ENCODE data around the gene FHL2. TPM values are rescaled to one million over a fixed set of nuclear protein-coding genes. Genes with fewer than 3 reads are reported as not detected.
"Not testable (repeated sequence)": the region's sequence is repeated elsewhere in the genome, so short reads cannot be mapped to it uniquely, and the experiment has no call there.

Gene FHL2
- polyA plus RNA-seq, 6 donors from 2014 or later = 0.05 to 0.39 (median 0.24) TPM; not detected in 2

GRCh38 chr2:105432044-105432399 lies 33.2 kb upstream of the FHL2 start:
- ATAC-seq (ENCODE audit: low read depth in 2 of 2) (no peak), DNase-seq (no peak)
- Mint-ChIP-seq H3K36me3 (no peaks in the 10 kb centered on the region), H3K27me3 (peaks cover 18 to 31% (median 24%) of the 10 kb centered on the region in 3 donors), H3K27ac (no peak overlapping the region), H3K9me3 (peaks cover 0 to 5% (median 2%) of the 10 kb centered on the region in 7 donors), H3K4me3 (no peak overlapping the region), H3K4me1 (no peaks in the 10 kb centered on the region)

- DNase-seq (no peak), ATAC-seq (ENCODE audit: low read depth in 2 of 2) (no peak)
- Mint-ChIP-seq H3K36me3 (no peaks in the 10 kb centered on the region), H3K27ac (no peak overlapping the region), H3K27me3 (peaks cover 23 to 37% (median 29%) of the 10 kb centered on the region in 3 donors), H3K9me3 (peaks cover 0 to 5% (median 2%) of the 10 kb centered on the region in 7 donors), H3K4me3 (no peak overlapping the region), H3K4me1 (no peaks in the 10 kb centered on the region)
These were observed 32.7 kb upstream of the FHL2 start for GRCh38 chr2:105431367-105432043.

GRCh38 chr2:105428387-105429018 lies 29.7 kb upstream of the FHL2 start:
- no peak overlapping the region for H3K27ac Mint-ChIP-seq
- ATAC-seq (ENCODE audit: low read depth in 2 of 2) (no peak), DNase-seq (no peak)
- no peak overlapping the region for H3K4me3 Mint-ChIP-seq
- peaks cover 0 to 12% (median 5%) of the 10 kb centered on the region in 7 donors for H3K9me3 Mint-ChIP-seq
- H3K36me3 Mint-ChIP-seq = no peaks in the 10 kb centered on the region
- H3K27me3 Mint-ChIP-seq = peaks cover 36 to 40% (median 38%) of the 10 kb centered on the region in 3 donors
- no peaks in the 10 kb centered on the region for H3K4me1 Mint-ChIP-seq

- H3K4me3 Mint-ChIP-seq = no peak overlapping the region
- H3K27ac Mint-ChIP-seq = no peak overlapping the region
- no peak for ATAC-seq (ENCODE audit: low read depth in 2 of 2)
These were observed 28.6 kb upstream of the FHL2 start for GRCh38 chr2:105427485-105427884.

GRCh38 chr2:105426626-105427292 lies 27.9 kb upstream of the FHL2 start:
- no peaks in the 10 kb centered on the region for H3K36me3 Mint-ChIP-seq
- no peak overlapping the region for H3K4me3 Mint-ChIP-seq
- no peak overlapping the region for H3K27ac Mint-ChIP-seq
- ATAC-seq (ENCODE audit: low read depth in 2 of 2) (no peak), DNase-seq (no peak)
- H3K9me3 Mint-ChIP-seq = peaks cover 4 to 16% (median 8%) of the 10 kb centered on the region in 7 donors
- peaks cover 37 to 50% (median 44%) of the 10 kb centered on the region in 3 donors for H3K27me3 Mint-ChIP-seq
- no peaks in the 10 kb centered on the region for H3K4me1 Mint-ChIP-seq

More at GRCh38 chr2:105427485-105427884, 28.6 kb upstream of the FHL2 start:
- peaks cover 4 to 16% (median 7%) of the 10 kb centered on the region in 7 donors for H3K9me3 Mint-ChIP-seq
- DNase-seq = no peak
- no peaks in the 10 kb centered on the region for H3K4me1 Mint-ChIP-seq
- H3K36me3 Mint-ChIP-seq = no peaks in the 10 kb centered on the region
- H3K27me3 Mint-ChIP-seq = peaks cover 37 to 46% (median 39%) of the 10 kb centered on the region in 3 donors

GRCh38 chr2:105425936-105426625 lies 27.2 kb upstream of the FHL2 start:
- Mint-ChIP-seq H3K9me3 (peaks cover under 1 to 16% (median 9%) of the 10 kb centered on the region in 7 donors), H3K27me3 (peaks cover 32 to 49% (median 45%) of the 10 kb centered on the region in 3 donors), H3K36me3 (no peaks in the 10 kb centered on the region), H3K27ac (peak overlapping the region in 1 of 6 donors; percentile 1), H3K4me3 (no peak overlapping the region), H3K4me1 (no peaks in the 10 kb centered on the region)
- no peak for ATAC-seq (ENCODE audit: low read depth in 2 of 2)
- no peak for DNase-seq

- not testable (repeated sequence) for H3K27ac Mint-ChIP-seq; H3K4me1 Mint-ChIP-seq; DNase-seq; H3K4me3 Mint-ChIP-seq; H3K36me3 Mint-ChIP-seq; ATAC-seq (ENCODE audit: low read depth in 2 of 2)
- Mint-ChIP-seq H3K27me3 (peaks cover 37 to 54% (median 52%) of the 10 kb centered on the region in 3 donors), H3K9me3 (peaks cover 0 to 23% (median 14%) of the 10 kb centered on the region in 7 donors)
These were observed 26.0 kb upstream of the FHL2 start for GRCh38 chr2:105424836-105425235.

- Mint-ChIP-seq H3K27ac (peak overlapping the region in 1 of 6 donors; percentile 13), H3K36me3 (no peaks in the 10 kb centered on the region), H3K4me1 (no peaks in the 10 kb centered on the region), H3K9me3 (peaks cover 0 to 38% (median 22%) of the 10 kb centered on the region in 7 donors), H3K4me3 (no peak overlapping the region), H3K27me3 (peaks cover 29 to 59% (median 45%) of the 10 kb centered on the region in 3 donors)
- ATAC-seq (ENCODE audit: low read depth in 2 of 2) (no peak), DNase-seq (no peak)
These were observed 23.9 kb upstream of the FHL2 start for GRCh38 chr2:105422801-105423200.

GRCh38 chr2:105421053-105421452 lies 22.2 kb upstream of the FHL2 start:
- Mint-ChIP-seq H3K27ac (no peak overlapping the region), H3K4me1 (no peaks in the 10 kb centered on the region)

GRCh38 chr2:105418522-105418921 lies 19.7 kb upstream of the FHL2 start:
- Mint-ChIP-seq H3K4me1 (no peaks in the 10 kb centered on the region), H3K4me3 (no peak overlapping the region), H3K27ac (no peak overlapping the region), H3K9me3 (peaks cover 0 to 30% (median 16%) of the 10 kb centered on the region in 7 donors), H3K27me3 (peaks cover 18 to 40% (median 26%) of the 10 kb centered on the region in 3 donors), H3K36me3 (no peaks in the 10 kb centered on the region)
- ATAC-seq (ENCODE audit: low read depth in 2 of 2) = no peak
- DNase-seq = no peak

More at GRCh38 chr2:105421053-105421452, 22.2 kb upstream of the FHL2 start:
- Mint-ChIP-seq H3K4me3 (no peak overlapping the region), H3K36me3 (no peaks in the 10 kb centered on the region), H3K27me3 (peaks cover 14 to 50% (median 33%) of the 10 kb centered on the region in 3 donors), H3K9me3 (peaks cover 0 to 38% (median 22%) of the 10 kb centered on the region in 7 donors)
- ATAC-seq (ENCODE audit: low read depth in 2 of 2) = no peak
- no peak for DNase-seq

GRCh38 chr2:105417857-105418436 lies 19.1 kb upstream of the FHL2 start:
- Mint-ChIP-seq H3K27ac (no peak overlapping the region), H3K9me3 (peaks cover 0 to 25% (median 13%) of the 10 kb centered on the region in 7 donors)

GRCh38 chr2:105416156-105416555 lies 17.3 kb upstream of the FHL2 start:
- H3K9me3 Mint-ChIP-seq = peaks cover 0 to 22% (median 11%) of the 10 kb centered on the region in 7 donors
- H3K27me3 Mint-ChIP-seq = peaks cover 13 to 34% (median 32%) of the 10 kb centered on the region in 3 donors
- no peak for ATAC-seq (ENCODE audit: low read depth in 2 of 2)
- no peak overlapping the region for H3K27ac Mint-ChIP-seq
- no peak for DNase-seq
- no peak overlapping the region for H3K4me3 Mint-ChIP-seq
- peaks cover 9 to 10% (median 10%) of the 10 kb centered on the region in 3 donors for H3K4me1 Mint-ChIP-seq
- H3K36me3 Mint-ChIP-seq = no peaks in the 10 kb centered on the region

More at GRCh38 chr2:105417857-105418436, 19.1 kb upstream of the FHL2 start:
- no peaks in the 10 kb centered on the region for H3K36me3 Mint-ChIP-seq
- ATAC-seq (ENCODE audit: low read depth in 2 of 2) (no peak), DNase-seq (no peak)
- peaks cover 2 to 4% (median 3%) of the 10 kb centered on the region in 3 donors for H3K4me1 Mint-ChIP-seq
- H3K4me3 Mint-ChIP-seq = no peak overlapping the region
- H3K27me3 Mint-ChIP-seq = peaks cover 20 to 35% (median 20%) of the 10 kb centered on the region in 3 donors

- no peak overlapping the region for H3K4me3 Mint-ChIP-seq
- peaks cover 0 to 18% (median 7%) of the 10 kb centered on the region in 7 donors for H3K9me3 Mint-ChIP-seq
- no peaks in the 10 kb centered on the region for H3K36me3 Mint-ChIP-seq
- peaks cover 9 to 10% (median 10%) of the 10 kb centered on the region in 3 donors for H3K4me1 Mint-ChIP-seq
- peaks cover 7 to 33% (median 24%) of the 10 kb centered on the region in 3 donors for H3K27me3 Mint-ChIP-seq
- no peak overlapping the region for H3K27ac Mint-ChIP-seq
- ATAC-seq (ENCODE audit: low read depth in 2 of 2) (no peak), DNase-seq (no peak)
These were observed 16.2 kb upstream of the FHL2 start for GRCh38 chr2:105415007-105415406.

All from naive B cell (primary cell).